ENCODE measurements around the gene MBOAT1.
"Not testable (repeated sequence)": the region's sequence is repeated elsewhere in the genome, so short reads cannot be mapped to it uniquely, and the experiment has no call there.

Gene MBOAT1, protein sequence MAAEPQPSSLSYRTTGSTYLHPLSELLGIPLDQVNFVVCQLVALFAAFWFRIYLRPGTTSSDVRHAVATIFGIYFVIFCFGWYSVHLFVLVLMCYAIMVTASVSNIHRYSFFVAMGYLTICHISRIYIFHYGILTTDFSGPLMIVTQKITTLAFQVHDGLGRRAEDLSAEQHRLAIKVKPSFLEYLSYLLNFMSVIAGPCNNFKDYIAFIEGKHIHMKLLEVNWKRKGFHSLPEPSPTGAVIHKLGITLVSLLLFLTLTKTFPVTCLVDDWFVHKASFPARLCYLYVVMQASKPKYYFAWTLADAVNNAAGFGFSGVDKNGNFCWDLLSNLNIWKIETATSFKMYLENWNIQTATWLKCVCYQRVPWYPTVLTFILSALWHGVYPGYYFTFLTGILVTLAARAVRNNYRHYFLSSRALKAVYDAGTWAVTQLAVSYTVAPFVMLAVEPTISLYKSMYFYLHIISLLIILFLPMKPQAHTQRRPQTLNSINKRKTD

DNA sequence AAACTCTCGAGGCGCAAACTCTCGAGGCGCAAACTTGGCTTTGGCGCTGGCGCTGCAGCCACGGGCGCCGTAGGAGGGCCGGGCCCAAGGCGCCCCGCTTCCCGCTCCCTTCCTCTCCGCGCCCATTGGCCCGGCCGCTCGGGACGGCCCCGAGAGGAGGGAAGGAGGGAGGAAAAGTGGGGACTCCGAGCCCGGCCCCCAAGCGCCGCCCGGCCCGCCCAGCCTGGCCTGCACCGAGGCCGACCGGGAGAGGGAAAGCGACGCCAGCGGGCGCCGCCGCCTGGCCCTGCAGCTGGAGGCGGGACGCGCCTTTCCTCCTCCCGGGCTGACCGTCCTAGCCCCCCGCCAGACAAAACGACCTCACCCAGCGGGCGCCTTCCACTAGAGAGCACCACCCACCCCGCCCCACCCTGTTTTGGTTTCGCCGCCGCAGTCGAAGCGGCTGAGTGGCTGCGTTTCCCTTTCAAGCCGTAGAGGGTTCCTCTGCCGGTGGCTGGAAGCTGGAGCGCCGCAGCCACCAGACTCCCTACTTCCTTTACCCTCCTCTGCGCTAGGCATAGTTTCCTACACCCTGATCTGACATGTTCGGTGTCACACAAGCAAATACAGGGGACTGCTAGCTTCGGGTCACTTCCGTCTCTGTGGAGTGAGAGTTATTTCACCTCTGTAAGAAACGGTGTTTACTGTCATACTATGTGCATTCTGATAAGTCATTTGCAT lies at the start of gene MBOAT1:
MBOAT1 (minus strand) TSS at position 78 of the 720 bp plus-strand sequence. CDS start 235 bp downstream, outside the sequence.
- FAIRE-seq (peak; percentile 93), DNase-seq (ENCODE audit: insufficient read length, low spot score) (peak; percentile 40)

GRCh38 chr6:20261685-20262084 lies 49.4 kb upstream of the MBOAT1 start:
- FAIRE-seq, result no peak
- DNase-seq (ENCODE audit: insufficient read length, low spot score), result no peak

- no peak for DNase-seq (ENCODE audit: insufficient read length, low spot score)
- FAIRE-seq, result no peak
These were observed 48.1 kb upstream of the MBOAT1 start for GRCh38 chr6:20260360-20260759.

DNA sequence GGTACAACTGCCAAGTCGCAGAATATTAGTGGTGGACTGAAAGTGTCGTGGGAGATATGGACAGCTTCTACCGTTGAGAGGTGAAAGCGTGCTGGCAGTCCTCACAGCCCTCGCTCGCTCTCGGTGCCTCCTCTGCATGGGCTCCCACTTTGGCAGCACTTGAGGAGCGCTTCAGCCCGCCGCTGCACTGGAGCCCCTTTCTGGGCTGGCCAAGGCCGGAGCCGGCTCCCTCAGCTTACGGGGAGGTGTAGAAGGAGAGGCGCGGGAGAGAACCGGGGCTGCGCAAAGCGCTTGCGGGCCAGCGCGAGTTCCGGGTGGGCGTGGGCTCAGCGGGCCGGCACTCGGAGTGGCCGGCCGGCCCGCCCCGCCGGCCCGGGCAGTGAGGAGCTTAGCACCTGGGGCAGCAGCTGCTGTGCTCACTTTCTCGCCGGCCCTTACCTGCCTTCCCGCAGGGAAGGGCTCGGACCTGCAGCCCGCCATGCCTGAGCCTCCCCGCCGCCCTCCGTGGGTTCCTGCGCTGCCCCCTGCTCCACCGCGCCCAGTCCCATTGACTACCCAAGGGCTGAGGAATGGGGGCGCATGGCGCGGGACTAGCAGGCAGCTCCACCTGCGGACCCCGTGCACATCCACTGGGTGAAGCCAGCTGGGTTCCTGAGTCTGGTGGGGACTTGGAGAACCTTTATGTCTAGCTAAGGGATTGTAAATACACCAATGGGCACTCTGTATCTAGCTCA lies 47.2 kb upstream of the MBOAT1 start:
- DNase-seq (ENCODE audit: insufficient read length, low spot score) (no peak), FAIRE-seq (no peak)

DNA sequence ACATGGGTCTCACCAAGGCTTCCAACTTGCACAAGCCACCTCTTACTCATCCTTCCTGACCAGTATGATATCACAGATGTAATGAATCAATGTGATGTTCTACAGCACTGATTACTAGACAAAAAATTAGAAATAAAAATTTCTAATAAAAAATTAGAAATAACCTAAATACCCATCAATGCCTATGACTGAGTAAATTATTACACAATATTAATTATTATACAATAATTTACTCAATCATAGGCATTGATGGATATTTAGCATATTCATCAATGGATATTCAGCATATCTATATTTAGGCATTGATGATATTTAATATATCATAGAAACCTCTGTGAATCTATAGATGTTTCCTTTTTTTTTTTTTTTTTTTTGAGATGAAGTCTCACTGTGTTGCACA lies 43.2 kb upstream of the MBOAT1 start:
- DNase-seq (ENCODE audit: insufficient read length, low spot score), result no peak
- no peak for FAIRE-seq

DNA sequence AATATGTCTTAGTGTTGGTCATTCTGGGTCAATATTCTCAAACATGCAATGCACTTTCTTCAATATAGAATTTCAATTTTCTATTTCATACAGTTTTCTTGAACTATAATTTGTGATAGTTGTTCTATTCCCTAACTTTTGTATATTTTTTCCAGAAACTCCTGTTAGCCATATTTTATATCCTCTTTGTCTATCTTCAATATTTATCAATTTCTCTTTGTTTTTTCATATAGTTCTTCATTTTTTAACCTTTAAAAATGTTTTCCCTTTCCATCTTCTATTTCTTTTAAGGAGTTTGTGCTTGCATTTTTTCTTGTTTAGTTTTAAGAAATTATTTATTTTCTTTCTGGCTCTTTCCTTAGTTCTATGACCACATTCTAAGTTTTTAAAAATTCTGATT lies 42.0 kb upstream of the MBOAT1 start:
- no peak for FAIRE-seq
- DNase-seq (ENCODE audit: insufficient read length, low spot score), result no peak

DNA sequence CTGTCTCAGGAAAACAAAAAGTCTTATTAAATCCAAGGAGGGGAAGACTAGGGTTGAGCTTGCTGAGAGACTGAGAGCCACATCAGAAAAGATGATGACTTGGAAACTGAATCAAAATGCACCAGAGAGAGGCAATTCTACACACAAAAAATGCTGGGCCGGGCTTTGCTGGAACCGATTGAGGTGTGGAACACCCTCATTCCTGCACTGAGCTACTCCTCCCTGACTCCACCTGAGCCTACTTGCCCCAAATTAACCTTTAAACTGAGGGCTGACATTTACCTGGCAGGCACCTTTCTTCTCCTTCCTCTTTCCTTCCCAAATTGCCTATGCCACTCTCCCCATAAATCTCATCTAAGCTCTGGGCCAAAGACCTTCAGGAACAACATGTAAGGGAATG lies 40.8 kb upstream of the MBOAT1 start:
- FAIRE-seq (no peak), DNase-seq (ENCODE audit: insufficient read length, low spot score) (no peak)

DNA sequence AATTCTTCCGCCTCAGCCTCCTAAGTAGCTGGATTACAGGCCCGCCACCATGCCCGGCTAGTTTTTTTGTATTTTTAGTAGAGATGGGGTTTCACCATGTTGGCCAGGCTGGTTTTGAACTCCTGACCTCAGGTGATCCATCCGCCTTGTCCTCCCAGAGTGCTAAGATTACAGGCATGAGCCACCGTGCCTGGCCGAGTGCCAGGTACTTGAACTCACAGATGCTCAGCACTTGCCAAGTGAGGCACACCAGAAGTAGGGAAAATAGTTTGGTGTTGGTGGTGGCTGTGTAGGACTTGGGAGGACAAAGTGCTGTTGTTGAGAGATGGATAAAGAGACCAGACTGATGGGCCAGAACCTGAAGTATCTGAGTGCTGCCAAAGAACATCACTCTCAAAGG lies 40.0 kb upstream of the MBOAT1 start:
- no peak for FAIRE-seq

GRCh38 chr6:20251525-20251924 lies 39.3 kb upstream of the MBOAT1 start:
- DNase-seq (ENCODE audit: insufficient read length, low spot score), result no peak
- no peak for FAIRE-seq

More for the DNA sequence above, 40.0 kb upstream of the MBOAT1 start:
- no peak for DNase-seq (ENCODE audit: insufficient read length, low spot score)

DNA sequence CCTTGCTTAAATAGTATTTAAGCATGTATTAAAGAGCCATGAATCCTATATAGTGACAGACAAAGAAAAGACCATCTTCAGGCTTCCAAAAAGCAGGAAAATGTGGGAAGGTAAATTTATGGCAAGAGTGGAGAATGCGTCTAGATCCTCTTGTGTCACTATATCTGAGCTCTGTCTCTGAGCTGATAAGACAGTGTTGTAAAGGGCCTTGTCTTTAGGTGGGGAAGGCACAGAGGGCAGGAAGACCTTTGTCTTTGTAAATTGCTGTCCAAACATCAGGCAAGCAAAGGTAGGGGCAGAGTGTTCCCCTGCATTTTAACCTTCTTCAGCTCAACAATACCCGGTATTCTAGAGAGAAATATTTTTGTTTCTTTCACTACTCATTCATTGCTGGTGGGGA lies 33.9 kb upstream of the MBOAT1 start:
- DNase-seq (ENCODE audit: insufficient read length, low spot score) (no peak), FAIRE-seq (no peak)

- not testable (repeated sequence) for FAIRE-seq; DNase-seq (ENCODE audit: insufficient read length, low spot score)
These were observed 32.8 kb upstream of the MBOAT1 start for GRCh38 chr6:20244807-20245681.

GRCh38 chr6:20243288-20243687 lies 31.0 kb upstream of the MBOAT1 start:
- DNase-seq (ENCODE audit: insufficient read length, low spot score), result no peak
- no peak for FAIRE-seq

DNA sequence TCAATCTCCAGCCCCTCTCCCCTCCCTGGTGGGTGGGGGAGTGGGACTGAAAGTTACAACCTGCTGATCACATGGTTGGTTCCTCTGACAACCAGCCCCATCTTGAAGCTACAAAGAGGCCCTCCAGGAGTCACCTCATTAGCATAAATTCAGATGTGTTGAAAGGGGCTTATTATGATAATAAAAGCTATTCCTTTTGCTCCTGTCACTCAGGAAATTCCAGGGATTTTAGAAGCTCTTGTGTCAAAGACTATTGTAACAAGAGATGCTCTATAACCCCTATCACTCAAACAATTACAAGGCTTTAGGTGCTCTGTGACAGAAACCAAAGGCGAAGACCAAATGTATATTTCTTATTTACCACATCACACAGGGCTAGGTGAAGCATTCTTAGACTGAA lies 30.1 kb upstream of the MBOAT1 start:
- FAIRE-seq (no peak), DNase-seq (ENCODE audit: insufficient read length, low spot score) (no peak)

- no peak for DNase-seq (ENCODE audit: insufficient read length, low spot score)
- no peak for FAIRE-seq
These were observed 28.8 kb upstream of the MBOAT1 start for GRCh38 chr6:20241102-20241501.

GRCh38 chr6:20238688-20239587 lies 26.7 kb upstream of the MBOAT1 start:
- DNase-seq (ENCODE audit: insufficient read length, low spot score), result no peak
- FAIRE-seq, result no peak

- FAIRE-seq (no peak), DNase-seq (ENCODE audit: insufficient read length, low spot score) (no peak)
These were observed 25.6 kb upstream of the MBOAT1 start for GRCh38 chr6:20237677-20238460.

GRCh38 chr6:20236909-20237600 lies 24.8 kb upstream of the MBOAT1 start:
- DNase-seq (ENCODE audit: insufficient read length, low spot score) (no peak), FAIRE-seq (no peak)

DNA sequence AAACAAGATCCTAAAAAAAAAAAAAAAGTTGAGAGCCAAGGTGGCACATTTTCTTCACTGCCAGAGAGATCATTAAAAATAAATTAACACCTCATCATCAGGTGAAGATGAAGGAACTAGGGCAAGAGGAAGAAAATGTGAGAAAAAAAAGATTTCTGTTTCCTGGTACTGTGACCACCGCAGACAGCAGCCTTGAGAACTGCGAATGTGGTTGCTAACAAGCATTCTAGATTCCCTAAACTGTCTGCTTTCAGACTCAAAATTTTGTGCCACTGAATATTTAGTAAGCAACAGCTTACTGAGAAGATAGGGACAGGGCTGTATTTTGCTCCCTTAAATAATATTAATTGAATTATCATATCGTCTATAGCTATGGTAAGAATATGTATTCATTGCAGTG lies 24.1 kb upstream of the MBOAT1 start:
- DNase-seq (ENCODE audit: insufficient read length, low spot score), result no peak
- no peak for FAIRE-seq
